LNCAP (cell line): ENCODE results near the gene EPHA6.

Source experiments
- TF ChIP-seq, protein P1 (sequence below): fragments of 450-650 bp; IDR thresholded peaks from 2 replicates; pipeline ENCODE4 v1.5.1; 2017; ENCODE audit warnings: mild to moderate bottlenecking

Gene EPHA6

DNA sequence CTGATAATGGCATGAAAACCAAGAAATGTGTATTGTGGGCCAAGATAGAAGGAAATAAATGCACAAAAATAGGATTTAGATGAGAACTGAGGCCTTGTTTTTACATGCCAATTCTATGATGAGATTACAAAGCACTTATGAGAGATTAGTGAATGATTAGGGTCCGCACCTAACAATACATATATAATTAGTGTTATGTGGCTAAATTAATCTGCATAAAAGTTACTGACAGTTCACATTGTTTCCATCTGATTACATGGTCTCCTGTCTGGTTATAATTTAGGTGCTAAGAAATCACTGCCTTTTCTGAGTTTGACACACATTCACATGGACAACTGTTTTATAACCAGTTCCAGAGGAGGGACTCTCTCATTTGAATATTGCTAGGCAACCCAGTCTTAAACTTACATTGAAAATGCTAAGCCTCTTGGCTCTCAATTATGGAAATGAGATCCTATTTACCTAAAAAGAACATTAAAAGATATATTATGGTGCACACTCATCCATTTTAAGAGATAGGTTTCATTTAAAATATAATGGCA is 833.1 kb downstream of the EPHA6 start:
- TF ChIP-seq, protein P1, sequence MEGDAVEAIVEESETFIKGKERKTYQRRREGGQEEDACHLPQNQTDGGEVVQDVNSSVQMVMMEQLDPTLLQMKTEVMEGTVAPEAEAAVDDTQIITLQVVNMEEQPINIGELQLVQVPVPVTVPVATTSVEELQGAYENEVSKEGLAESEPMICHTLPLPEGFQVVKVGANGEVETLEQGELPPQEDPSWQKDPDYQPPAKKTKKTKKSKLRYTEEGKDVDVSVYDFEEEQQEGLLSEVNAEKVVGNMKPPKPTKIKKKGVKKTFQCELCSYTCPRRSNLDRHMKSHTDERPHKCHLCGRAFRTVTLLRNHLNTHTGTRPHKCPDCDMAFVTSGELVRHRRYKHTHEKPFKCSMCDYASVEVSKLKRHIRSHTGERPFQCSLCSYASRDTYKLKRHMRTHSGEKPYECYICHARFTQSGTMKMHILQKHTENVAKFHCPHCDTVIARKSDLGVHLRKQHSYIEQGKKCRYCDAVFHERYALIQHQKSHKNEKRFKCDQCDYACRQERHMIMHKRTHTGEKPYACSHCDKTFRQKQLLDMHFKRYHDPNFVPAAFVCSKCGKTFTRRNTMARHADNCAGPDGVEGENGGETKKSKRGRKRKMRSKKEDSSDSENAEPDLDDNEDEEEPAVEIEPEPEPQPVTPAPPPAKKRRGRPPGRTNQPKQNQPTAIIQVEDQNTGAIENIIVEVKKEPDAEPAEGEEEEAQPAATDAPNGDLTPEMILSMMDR, result no peak

DNA sequence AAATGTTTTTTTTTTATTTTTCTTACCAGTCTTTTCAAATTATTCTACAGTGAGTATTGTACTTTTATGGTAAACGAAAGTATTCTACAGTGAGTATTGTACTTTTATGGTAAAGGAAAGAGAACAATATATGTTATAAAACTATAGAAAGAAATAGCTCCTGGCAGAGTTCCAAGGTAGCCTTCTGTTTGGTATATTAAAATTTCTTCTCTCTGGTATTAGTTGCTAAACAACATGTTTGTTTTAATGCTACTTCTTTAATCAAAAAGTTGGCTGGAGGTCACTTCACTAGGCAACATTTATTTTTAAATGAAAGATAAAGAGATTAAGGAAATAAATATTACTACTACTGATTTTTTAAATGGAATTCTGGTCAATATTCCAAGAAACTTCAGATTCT is 841.6 kb downstream of the EPHA6 start:
- TF ChIP-seq, protein P1, result no peak

DNA sequence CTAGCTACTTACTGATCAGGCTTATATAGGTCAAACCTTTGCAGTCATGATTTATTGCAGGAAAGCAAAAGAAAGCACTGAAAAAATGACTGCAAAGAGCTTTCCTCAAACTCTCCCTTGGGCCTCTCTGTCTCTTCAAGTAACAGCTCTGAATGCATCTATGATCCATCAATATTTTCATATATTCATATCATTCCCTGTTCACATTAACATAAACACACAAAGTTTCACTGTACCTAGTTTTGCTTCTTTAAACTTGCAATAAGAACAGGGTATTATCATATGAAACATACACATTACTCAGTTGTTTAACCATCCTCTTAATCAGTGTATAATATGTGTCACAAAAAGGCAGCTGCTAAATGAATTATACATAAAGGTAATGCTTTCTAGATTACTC is 842.2 kb downstream of the EPHA6 start:
- TF ChIP-seq, protein P1, result no peak

DNA sequence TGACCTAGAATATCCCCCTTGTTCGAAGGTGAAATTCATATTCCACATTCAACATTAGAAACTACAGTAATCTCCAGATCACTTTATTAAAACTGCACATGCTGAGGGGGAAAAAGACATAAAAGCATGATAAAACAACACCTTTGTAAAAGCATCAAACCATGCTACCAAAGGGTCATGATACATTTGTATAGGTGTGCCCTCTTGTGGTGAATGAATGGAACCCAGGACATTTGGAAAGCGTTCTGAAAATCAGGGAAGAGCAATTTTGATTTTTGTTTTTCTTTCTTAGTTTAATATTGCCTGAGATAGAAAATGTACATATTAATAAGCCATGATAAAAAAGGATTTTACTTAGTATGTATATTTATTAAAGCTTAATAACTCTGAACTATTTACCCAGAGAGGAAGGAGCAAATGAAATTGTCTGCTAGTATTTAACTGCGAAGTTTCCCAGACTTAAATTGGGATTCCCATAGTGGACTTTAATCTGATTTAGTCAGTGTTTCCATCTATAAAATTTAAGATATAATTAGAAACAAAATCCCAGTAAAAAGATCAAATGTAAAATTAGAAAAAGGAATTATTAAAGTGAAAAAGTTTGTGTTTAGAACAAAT is 844.4 kb downstream of the EPHA6 start:
- TF ChIP-seq, protein P1, result peak; percentile 88

DNA sequence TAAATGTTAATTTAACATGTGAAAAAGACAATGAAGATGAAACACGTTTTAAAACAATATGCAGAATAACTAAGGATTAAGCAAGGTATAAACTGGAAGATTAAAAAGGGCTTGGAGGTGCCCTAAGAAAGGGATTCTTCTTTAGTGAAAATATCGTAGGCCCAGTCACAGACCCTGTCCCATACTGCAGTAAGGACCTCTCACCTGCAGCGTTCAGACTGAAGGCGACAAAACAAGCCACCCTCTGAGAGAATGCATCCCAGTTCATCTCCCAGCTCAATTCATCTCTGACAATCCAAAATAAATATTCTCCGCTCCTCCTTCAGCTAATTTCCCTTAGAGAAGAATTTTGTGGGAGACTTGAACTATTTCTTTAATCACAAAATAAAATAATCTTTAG is 847.9 kb downstream of the EPHA6 start:
- TF ChIP-seq, protein P1, result no peak

DNA sequence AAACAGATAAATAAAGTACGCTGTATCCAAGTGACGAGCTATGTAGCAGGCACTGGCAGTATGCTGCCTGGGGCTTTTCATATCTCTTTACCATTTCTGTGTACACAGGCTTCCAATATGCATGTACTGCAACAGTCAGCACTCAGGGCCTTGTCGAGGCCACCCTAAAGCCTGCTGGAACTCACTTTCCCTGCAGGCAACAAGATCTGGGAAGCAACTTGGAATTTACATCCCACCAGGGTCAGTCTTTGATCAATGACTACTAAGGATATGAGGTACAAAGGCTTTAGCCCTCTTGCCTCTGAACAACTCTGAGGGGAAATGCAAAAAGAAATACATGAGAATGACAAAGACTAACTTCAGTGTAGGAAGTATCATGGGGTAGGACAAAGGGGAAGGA is 848.4 kb downstream of the EPHA6 start:
- TF ChIP-seq, protein P1, result no peak

DNA sequence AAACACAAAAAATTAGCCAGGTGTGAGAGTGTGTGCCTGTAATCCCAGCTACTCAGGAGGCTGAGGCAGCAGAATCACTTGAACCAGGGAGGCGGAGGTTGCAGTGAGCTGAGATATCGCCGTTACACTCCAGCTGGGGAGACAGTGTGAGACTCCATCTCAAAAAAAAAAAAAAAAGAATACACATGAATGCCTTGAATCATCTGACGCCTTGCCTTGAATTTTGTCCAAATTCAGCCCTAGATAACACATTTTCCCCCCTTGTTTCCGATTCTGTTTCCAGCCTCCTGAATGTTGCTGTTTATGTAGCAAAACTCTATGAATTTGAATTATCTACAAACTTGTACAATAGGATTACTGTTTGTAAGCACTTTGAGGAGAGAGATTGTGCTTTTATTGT is 851.5 kb downstream of the EPHA6 start:
- TF ChIP-seq, protein P1, result no peak

DNA sequence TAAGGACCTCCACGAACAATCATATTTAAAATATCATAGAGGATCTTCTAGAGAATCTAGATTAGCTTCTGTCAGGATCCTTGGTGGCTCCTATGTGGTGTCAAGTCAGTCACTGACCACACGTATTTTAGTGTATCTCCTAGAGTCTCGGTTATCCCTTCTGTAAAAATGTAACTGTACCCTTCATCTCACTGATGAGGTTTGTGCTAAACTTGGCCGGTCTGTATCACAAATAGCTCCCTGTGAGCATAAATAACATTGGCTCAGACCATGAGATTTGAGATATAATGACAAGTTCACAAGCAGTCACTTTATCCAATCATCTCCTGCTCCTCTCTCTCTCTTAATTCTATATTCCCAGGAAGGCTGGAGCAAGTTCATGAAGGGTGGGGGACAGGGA is 856.6 kb downstream of the EPHA6 start:
- TF ChIP-seq, protein P1, result no peak
